ENCODE measurements around the gene ZNF839.
"Not testable (repeated sequence)": the region's sequence is repeated elsewhere in the genome, so short reads cannot be mapped to it uniquely, and the experiment has no call there.

ZNF839 gene

GRCh38 chr14:102319351-102320032 is at the start of gene ZNF839:
Gene ZNF839 (plus strand): TSS chr14:102319746. CDS start chr14:102319766, 20 bp downstream.
- peak; percentile 95 for DNase-seq (ENCODE audit: low spot score)

GRCh38 chr14:102272392-102272791 is 47.2 kb upstream of the ZNF839 start:
- peak; percentile 39 for DNase-seq (ENCODE audit: low spot score)

- no peak for DNase-seq (ENCODE audit: low spot score)
These were observed 43.7 kb upstream of the ZNF839 start for GRCh38 chr14:102275866-102276265.

- no peak for DNase-seq (ENCODE audit: low spot score)
These were observed 41.5 kb upstream of the ZNF839 start for GRCh38 chr14:102277874-102278630.

- DNase-seq (ENCODE audit: low spot score): no peak
These were observed 41.0 kb upstream of the ZNF839 start for GRCh38 chr14:102278631-102278935.

GRCh38 chr14:102279282-102279681 is 40.3 kb upstream of the ZNF839 start:
- no peak for DNase-seq (ENCODE audit: low spot score)

- peak; percentile 90 for DNase-seq (ENCODE audit: low spot score)
These were observed 39.7 kb upstream of the ZNF839 start for GRCh38 chr14:102279688-102280348.

- DNase-seq (ENCODE audit: low spot score): peak; percentile 92
These were observed 39.1 kb upstream of the ZNF839 start for GRCh38 chr14:102280376-102280962.

GRCh38 chr14:102282751-102283465 is 36.6 kb upstream of the ZNF839 start:
- no peak for DNase-seq (ENCODE audit: low spot score)

GRCh38 chr14:102283631-102284129 is 35.9 kb upstream of the ZNF839 start:
- no peak for DNase-seq (ENCODE audit: low spot score)

GRCh38 chr14:102285106-102285505 is 34.4 kb upstream of the ZNF839 start:
- DNase-seq (ENCODE audit: low spot score): no peak

GRCh38 chr14:102288139-102288538 is 31.4 kb upstream of the ZNF839 start:
- DNase-seq (ENCODE audit: low spot score): no peak

- no peak for DNase-seq (ENCODE audit: low spot score)
These were observed 27.1 kb upstream of the ZNF839 start for GRCh38 chr14:102292441-102292840.

GRCh38 chr14:102293781-102294180 is 25.8 kb upstream of the ZNF839 start:
- no peak for DNase-seq (ENCODE audit: low spot score)

- peak; percentile 46 for DNase-seq (ENCODE audit: low spot score)
These were observed 24.3 kb upstream of the ZNF839 start for GRCh38 chr14:102295270-102295669.

- no peak for DNase-seq (ENCODE audit: low spot score)
These were observed 21.9 kb upstream of the ZNF839 start for GRCh38 chr14:102297436-102298170.

- DNase-seq (ENCODE audit: low spot score): not testable (repeated sequence)
These were observed 21.1 kb upstream of the ZNF839 start for GRCh38 chr14:102298303-102299070.

GRCh38 chr14:102303664-102304063 is 15.9 kb upstream of the ZNF839 start:
- no peak for DNase-seq (ENCODE audit: low spot score)

GRCh38 chr14:102304611-102305506 is 14.7 kb upstream of the ZNF839 start, which contains the start of gene MOK:
Gene MOK (minus strand): TSS chr14:102305164. CDS start chr14:102304968, 196 bp downstream.
- DNase-seq (ENCODE audit: low spot score): peak; percentile 99

All from GM03348 (cell line).